Measurements from ENCODE around the gene DBP.

DBP gene

GRCh38 chr19:48656840-48657474 is 19.8 kb upstream of the DBP start:
- no peak overlapping the region for H2BK120ac ChIP-seq (ENCODE audit: insufficient read depth, low read length, poor library complexity)
- H3K14ac ChIP-seq (ENCODE audit: low read length), result no peak overlapping the region
- no peak overlapping the region for H3K4ac ChIP-seq (ENCODE audit: low read depth, low read length)
- H3K23ac ChIP-seq (ENCODE audit: low read length), result no peak overlapping the region
- H3K4me2 ChIP-seq (ENCODE audit: low read length), result no peak overlapping the region
- H3K36me3 ChIP-seq (ENCODE audit: control insufficient read depth in 1 of 2, insufficient read depth in 2 of 2, low read length in 2 of 2), result no peaks in the 10 kb centered on the region
- DNase-seq, result peak in 1 of 2 donors; percentile 26
- H3K9ac ChIP-seq (ENCODE audit: low read length), result no peak overlapping the region
- H3K27ac ChIP-seq (ENCODE audit: low read depth, low read length), result no peak overlapping the region
- no peaks in the 10 kb centered on the region for H3K79me2 ChIP-seq (ENCODE audit: control insufficient read depth, insufficient read depth, low read length, poor library complexity)
- no peaks in the 10 kb centered on the region for H3K79me1 ChIP-seq (ENCODE audit: low read length)
- H3K4me3 ChIP-seq (ENCODE audit: low read depth, low read length), result no peak overlapping the region
- H2AFZ ChIP-seq (ENCODE audit: insufficient read depth, low read length, poor library complexity), result no peak overlapping the region
- no peak overlapping the region for H4K12ac ChIP-seq (ENCODE audit: low read depth, low read length)
- no peaks in the 10 kb centered on the region for H3K4me1 ChIP-seq (ENCODE audit: control insufficient read depth in 1 of 2, insufficient read depth in 2 of 2, low read length in 2 of 2)
- WGBS (ENCODE audit: extremely low coverage, insufficient coverage, insufficient read length), result no CpG with 5 or more reads among the region's 16 CpGs
- H3K27me3 ChIP-seq (ENCODE audit: insufficient read depth, low read length), result no peaks in the 10 kb centered on the region
- no peak overlapping the region for H2AK5ac ChIP-seq (ENCODE audit: low read length)
- H2BK12ac ChIP-seq (ENCODE audit: low read length), result no peak overlapping the region
- no peak overlapping the region for H3K18ac ChIP-seq (ENCODE audit: low read length)
- no peak overlapping the region for H2BK5ac ChIP-seq (ENCODE audit: low read depth, low read length, poor library complexity)
- no peaks in the 10 kb centered on the region for H3K9me3 ChIP-seq (ENCODE audit: insufficient read depth, low read depth, low read length)
- H4K91ac ChIP-seq (ENCODE audit: low read depth, low read length), result no peak overlapping the region
- H4K8ac ChIP-seq (ENCODE audit: low read depth, low read length), result no peak overlapping the region

GRCh38 chr19:48654299-48655059 is 17.3 kb upstream of the DBP start:
- no CpG with 5 or more reads among the region's 11 CpGs for WGBS (ENCODE audit: extremely low coverage, insufficient coverage, insufficient read length)
- DNase-seq, result no peak
- Histone ChIP-seq H3K79me1 (ENCODE audit: low read length) (no peaks in the 10 kb centered on the region), H4K8ac (ENCODE audit: low read depth, low read length) (no peak overlapping the region), H4K91ac (ENCODE audit: low read depth, low read length) (no peak overlapping the region), H2AFZ (ENCODE audit: insufficient read depth, low read length, poor library complexity) (no peak overlapping the region), H3K79me2 (ENCODE audit: control insufficient read depth, insufficient read depth, low read length, poor library complexity) (no peaks in the 10 kb centered on the region), H3K36me3 (ENCODE audit: control insufficient read depth in 1 of 2, insufficient read depth in 2 of 2, low read length in 2 of 2) (no peaks in the 10 kb centered on the region), H3K9me3 (ENCODE audit: insufficient read depth, low read depth, low read length) (peaks cover 2% of the 10 kb centered on the region), H2AK5ac (ENCODE audit: low read length) (no peak overlapping the region), H3K4me2 (ENCODE audit: low read length) (no peak overlapping the region), H2BK120ac (ENCODE audit: insufficient read depth, low read length, poor library complexity) (no peak overlapping the region), H3K27me3 (ENCODE audit: insufficient read depth, low read length) (no peaks in the 10 kb centered on the region), H2BK12ac (ENCODE audit: low read length) (no peak overlapping the region), H2BK5ac (ENCODE audit: low read depth, low read length, poor library complexity) (no peak overlapping the region), H3K18ac (ENCODE audit: low read length) (no peak overlapping the region), H4K12ac (ENCODE audit: low read depth, low read length) (no peak overlapping the region), H3K4ac (ENCODE audit: low read depth, low read length) (no peak overlapping the region), H3K4me3 (ENCODE audit: low read depth, low read length) (no peak overlapping the region), H3K27ac (ENCODE audit: low read depth, low read length) (no peak overlapping the region), H3K14ac (ENCODE audit: low read length) (no peak overlapping the region), H3K4me1 (ENCODE audit: control insufficient read depth in 1 of 2, insufficient read depth in 2 of 2, low read length in 2 of 2) (no peaks in the 10 kb centered on the region), H3K9ac (ENCODE audit: low read length) (no peak overlapping the region), H3K23ac (ENCODE audit: low read length) (no peak overlapping the region)

GRCh38 chr19:48651683-48652048 is 14.5 kb upstream of the DBP start:
- Histone ChIP-seq H3K36me3 (ENCODE audit: control insufficient read depth in 1 of 2, insufficient read depth in 2 of 2, low read length in 2 of 2) (no peaks in the 10 kb centered on the region), H4K91ac (ENCODE audit: low read depth, low read length) (no peak overlapping the region), H4K8ac (ENCODE audit: low read depth, low read length) (no peak overlapping the region), H2BK12ac (ENCODE audit: low read length) (no peak overlapping the region), H3K79me1 (ENCODE audit: low read length) (no peaks in the 10 kb centered on the region), H3K14ac (ENCODE audit: low read length) (no peak overlapping the region), H3K27me3 (ENCODE audit: insufficient read depth, low read length) (no peaks in the 10 kb centered on the region), H3K18ac (ENCODE audit: low read length) (no peak overlapping the region), H3K27ac (ENCODE audit: low read depth, low read length) (no peak overlapping the region), H4K12ac (ENCODE audit: low read depth, low read length) (no peak overlapping the region), H2AFZ (ENCODE audit: insufficient read depth, low read length, poor library complexity) (no peak overlapping the region), H3K4ac (ENCODE audit: low read depth, low read length) (no peak overlapping the region), H3K79me2 (ENCODE audit: control insufficient read depth, insufficient read depth, low read length, poor library complexity) (no peaks in the 10 kb centered on the region), H3K9ac (ENCODE audit: low read length) (no peak overlapping the region), H3K4me2 (ENCODE audit: low read length) (no peak overlapping the region), H3K9me3 (ENCODE audit: insufficient read depth, low read depth, low read length) (peaks cover 2% of the 10 kb centered on the region), H2BK5ac (ENCODE audit: low read depth, low read length, poor library complexity) (no peak overlapping the region), H3K4me1 (ENCODE audit: control insufficient read depth in 1 of 2, insufficient read depth in 2 of 2, low read length in 2 of 2) (no peaks in the 10 kb centered on the region), H3K4me3 (ENCODE audit: low read depth, low read length) (no peak overlapping the region), H2BK120ac (ENCODE audit: insufficient read depth, low read length, poor library complexity) (no peak overlapping the region), H2AK5ac (ENCODE audit: low read length) (no peak overlapping the region), H3K23ac (ENCODE audit: low read length) (no peak overlapping the region)
- WGBS (ENCODE audit: extremely low coverage, insufficient coverage, insufficient read length), result no CpG with 5 or more reads among the region's 5 CpGs
- DNase-seq, result no peak

- peaks cover 2% of the 10 kb centered on the region for H3K9me3 ChIP-seq (ENCODE audit: insufficient read depth, low read depth, low read length)
- no peak overlapping the region for H3K4me2 ChIP-seq (ENCODE audit: low read length)
- WGBS (ENCODE audit: extremely low coverage, insufficient coverage, insufficient read length), result no CpG with 5 or more reads among the region's 12 CpGs
- no peaks in the 10 kb centered on the region for H3K27me3 ChIP-seq (ENCODE audit: insufficient read depth, low read length)
- no peak overlapping the region for H3K18ac ChIP-seq (ENCODE audit: low read length)
- H4K91ac ChIP-seq (ENCODE audit: low read depth, low read length), result no peak overlapping the region
- no peak overlapping the region for H3K4ac ChIP-seq (ENCODE audit: low read depth, low read length)
- no peak overlapping the region for H2BK120ac ChIP-seq (ENCODE audit: insufficient read depth, low read length, poor library complexity)
- no peak overlapping the region for H3K9ac ChIP-seq (ENCODE audit: low read length)
- no peak overlapping the region for H3K14ac ChIP-seq (ENCODE audit: low read length)
- H3K36me3 ChIP-seq (ENCODE audit: control insufficient read depth in 1 of 2, insufficient read depth in 2 of 2, low read length in 2 of 2), result no peaks in the 10 kb centered on the region
- H3K4me3 ChIP-seq (ENCODE audit: low read depth, low read length), result no peak overlapping the region
- no peak overlapping the region for H3K27ac ChIP-seq (ENCODE audit: low read depth, low read length)
- H3K4me1 ChIP-seq (ENCODE audit: control insufficient read depth in 1 of 2, insufficient read depth in 2 of 2, low read length in 2 of 2), result peaks cover 0 to 2% of the 10 kb centered on the region in 2 experiments
- H4K12ac ChIP-seq (ENCODE audit: low read depth, low read length), result no peak overlapping the region
- no peaks in the 10 kb centered on the region for H3K79me2 ChIP-seq (ENCODE audit: control insufficient read depth, insufficient read depth, low read length, poor library complexity)
- H2AFZ ChIP-seq (ENCODE audit: insufficient read depth, low read length, poor library complexity), result no peak overlapping the region
- H2BK5ac ChIP-seq (ENCODE audit: low read depth, low read length, poor library complexity), result no peak overlapping the region
- H2AK5ac ChIP-seq (ENCODE audit: low read length), result no peak overlapping the region
- H2BK12ac ChIP-seq (ENCODE audit: low read length), result no peak overlapping the region
- no peak for DNase-seq
- no peaks in the 10 kb centered on the region for H3K79me1 ChIP-seq (ENCODE audit: low read length)
- H4K8ac ChIP-seq (ENCODE audit: low read depth, low read length), result no peak overlapping the region
- H3K23ac ChIP-seq (ENCODE audit: low read length), result no peak overlapping the region
Measured at GRCh38 chr19:48650974-48651682, 13.9 kb upstream of the DBP start.

All from trophoblast cell (in vitro differentiated cells and primary cell).